ENCODE data around the gene EXOC6B. TPM values are rescaled to one million over a fixed set of nuclear protein-coding genes. Genes with fewer than 3 reads are reported as not detected.

The EXOC6B gene
- total RNA-seq, 4 donors from 2014 or later = 54.0 to 121 (median 78.7) TPM

DNA sequence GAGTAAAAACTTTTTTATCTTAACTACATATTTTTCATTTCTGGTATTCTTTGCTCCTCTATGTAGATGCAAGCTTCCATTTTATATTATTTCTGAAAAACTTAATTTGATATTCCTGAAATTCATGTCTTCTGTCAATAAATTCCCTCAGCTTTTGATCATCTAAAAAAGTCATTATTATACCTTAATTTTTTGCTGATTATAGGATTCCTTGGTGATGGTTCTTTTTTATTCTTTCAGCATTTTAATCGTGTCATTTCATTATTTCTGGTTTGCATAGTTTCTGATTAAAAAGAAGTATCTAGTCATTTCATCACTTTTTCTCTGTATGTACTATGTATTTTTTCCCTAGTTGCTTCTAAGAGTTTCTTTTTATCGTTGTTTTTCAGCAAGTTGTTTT, 436.4 kb downstream of the EXOC6B start:
- Histone ChIP-seq H3K9me3 (peaks cover 4% of the 10 kb centered on the region), H3K27me3 (no peaks in the 10 kb centered on the region), H3K4me3 (no peak overlapping the region), H3K36me3 (no peaks in the 10 kb centered on the region), H3K27ac (no peak overlapping the region), H3K4me1 (no peaks in the 10 kb centered on the region)
- TF ChIP-seq, protein P1, sequence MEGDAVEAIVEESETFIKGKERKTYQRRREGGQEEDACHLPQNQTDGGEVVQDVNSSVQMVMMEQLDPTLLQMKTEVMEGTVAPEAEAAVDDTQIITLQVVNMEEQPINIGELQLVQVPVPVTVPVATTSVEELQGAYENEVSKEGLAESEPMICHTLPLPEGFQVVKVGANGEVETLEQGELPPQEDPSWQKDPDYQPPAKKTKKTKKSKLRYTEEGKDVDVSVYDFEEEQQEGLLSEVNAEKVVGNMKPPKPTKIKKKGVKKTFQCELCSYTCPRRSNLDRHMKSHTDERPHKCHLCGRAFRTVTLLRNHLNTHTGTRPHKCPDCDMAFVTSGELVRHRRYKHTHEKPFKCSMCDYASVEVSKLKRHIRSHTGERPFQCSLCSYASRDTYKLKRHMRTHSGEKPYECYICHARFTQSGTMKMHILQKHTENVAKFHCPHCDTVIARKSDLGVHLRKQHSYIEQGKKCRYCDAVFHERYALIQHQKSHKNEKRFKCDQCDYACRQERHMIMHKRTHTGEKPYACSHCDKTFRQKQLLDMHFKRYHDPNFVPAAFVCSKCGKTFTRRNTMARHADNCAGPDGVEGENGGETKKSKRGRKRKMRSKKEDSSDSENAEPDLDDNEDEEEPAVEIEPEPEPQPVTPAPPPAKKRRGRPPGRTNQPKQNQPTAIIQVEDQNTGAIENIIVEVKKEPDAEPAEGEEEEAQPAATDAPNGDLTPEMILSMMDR (IDR thresholded peaks at IDR 0.05) = no peak
- TF ChIP-seq POLR2A (IDR thresholded peaks at IDR 0.05) = no peak
- TF ChIP-seq EP300 (IDR thresholded peaks at IDR 0.05) = no peak
- TF ChIP-seq POLR2AphosphoS5 (IDR thresholded peaks at IDR 0.05) = no peak
- no peak for DNase-seq (ENCODE audit: low spot score in 2 of 2)
- 94% methylated on average over 2 of the region's 2 CpGs for WGBS

GRCh38 chr2:72388263-72388662, 437.6 kb downstream of the EXOC6B start:
- 84% methylated on average over 1 of the region's 1 CpG for WGBS
- no peaks in the 10 kb centered on the region for H3K36me3 ChIP-seq

GRCh38 chr2:72386288-72386687, 439.5 kb downstream of the EXOC6B start:
- WGBS = 85% methylated on average over 1 of the region's 1 CpG
- Histone ChIP-seq H3K4me1 (no peaks in the 10 kb centered on the region), H3K9me3 (peaks cover 4% of the 10 kb centered on the region), H3K27me3 (no peaks in the 10 kb centered on the region), H3K4me3 (no peak overlapping the region), H3K36me3 (no peaks in the 10 kb centered on the region), H3K27ac (no peak overlapping the region)
- DNase-seq (ENCODE audit: low spot score in 2 of 2) = no peak
- no peak for TF ChIP-seq POLR2AphosphoS5 (IDR thresholded peaks at IDR 0.05)
- TF ChIP-seq POLR2A (IDR thresholded peaks at IDR 0.05) = no peak
- no peak for TF ChIP-seq EP300 (IDR thresholded peaks at IDR 0.05)
- TF ChIP-seq, protein P1 (IDR thresholded peaks at IDR 0.05) = no peak

More at GRCh38 chr2:72388263-72388662, 437.6 kb downstream of the EXOC6B start:
- Histone ChIP-seq H3K4me1 (no peaks in the 10 kb centered on the region), H3K9me3 (peaks cover 4% of the 10 kb centered on the region), H3K27me3 (no peaks in the 10 kb centered on the region), H3K27ac (no peak overlapping the region), H3K4me3 (no peak overlapping the region)
- DNase-seq (ENCODE audit: low spot score in 2 of 2) = no peak
- TF ChIP-seq, protein P1 (IDR thresholded peaks at IDR 0.05) = no peak
- TF ChIP-seq POLR2AphosphoS5 (IDR thresholded peaks at IDR 0.05) (no peak), POLR2A (IDR thresholded peaks at IDR 0.05) (no peak), EP300 (IDR thresholded peaks at IDR 0.05) (no peak)

DNA sequence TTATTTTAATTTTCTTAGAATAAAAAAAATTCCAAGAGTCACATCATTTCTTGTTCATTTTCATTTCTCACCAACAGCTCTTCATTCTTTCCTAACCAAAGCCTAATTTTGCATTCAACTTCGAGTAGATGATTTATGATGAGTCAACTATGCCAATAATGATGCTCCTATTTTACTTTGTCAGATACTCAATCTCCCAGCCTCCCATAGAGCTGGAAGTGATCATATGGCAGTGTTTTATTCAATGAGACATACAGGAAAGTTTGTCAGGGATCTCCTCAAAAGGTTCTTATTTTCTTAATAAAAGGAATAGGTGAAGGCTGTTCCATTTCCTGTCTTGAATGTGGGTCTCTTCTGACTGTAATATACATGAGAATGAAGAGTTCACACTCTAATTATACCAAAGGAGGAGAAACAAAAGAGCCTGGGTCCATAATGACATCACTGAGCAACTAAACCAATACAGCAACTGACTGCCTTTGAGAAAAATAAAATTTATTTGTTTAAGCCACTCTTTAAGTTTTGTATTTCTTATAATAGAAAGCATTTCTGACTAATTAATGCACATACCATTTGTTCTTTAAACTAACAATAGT, 447.0 kb downstream of the EXOC6B start:
- TF ChIP-seq POLR2A (IDR thresholded peaks at IDR 0.05) = no peak
- TF ChIP-seq, protein P1 (IDR thresholded peaks at IDR 0.05) = no peak
- TF ChIP-seq POLR2AphosphoS5 (IDR thresholded peaks at IDR 0.05) = no peak
- no peak for TF ChIP-seq EP300 (IDR thresholded peaks at IDR 0.05)
- WGBS = 50% methylated on average over 1 of the region's 1 CpG
- Histone ChIP-seq H3K4me1 (no peaks in the 10 kb centered on the region), H3K4me3 (no peak overlapping the region), H3K27ac (no peak overlapping the region), H3K27me3 (no peaks in the 10 kb centered on the region), H3K36me3 (peaks cover 33% of the 10 kb centered on the region), H3K9me3 (no peaks in the 10 kb centered on the region)
- no peak for DNase-seq (ENCODE audit: low spot score in 2 of 2)

DNA sequence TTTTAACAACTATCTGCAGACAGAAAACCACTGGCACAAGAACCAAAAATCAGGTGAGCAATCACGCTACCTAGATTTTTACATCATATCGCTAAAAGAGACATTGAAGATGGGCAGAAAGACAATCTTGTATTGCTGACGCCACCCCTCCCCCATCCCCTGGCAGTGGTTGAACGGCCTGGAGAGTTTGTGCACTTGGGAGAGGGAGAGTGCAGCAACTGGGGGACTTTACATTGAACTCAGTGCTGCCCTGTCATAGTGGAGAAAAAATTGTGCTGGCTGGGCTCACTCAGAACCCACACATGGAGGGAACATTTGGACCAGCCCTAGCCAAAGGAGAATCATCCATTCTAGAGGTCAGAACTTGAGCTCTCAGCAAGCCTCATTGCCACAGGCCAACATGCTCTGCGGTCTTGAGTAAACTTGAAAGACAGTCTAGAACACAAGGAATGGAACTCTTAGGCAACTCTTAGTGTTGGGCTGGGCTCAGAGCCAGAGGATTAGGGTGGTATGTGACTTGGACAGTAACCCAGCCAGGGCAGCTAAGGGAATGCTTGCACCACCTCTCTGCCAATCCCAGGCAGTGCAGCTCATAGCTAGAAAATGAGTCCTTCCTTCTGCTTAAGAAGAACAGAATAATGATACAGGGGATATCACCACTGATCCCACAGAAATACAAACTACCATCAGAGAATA, 458.2 kb downstream of the EXOC6B start:
- Histone ChIP-seq H3K9me3 (no peaks in the 10 kb centered on the region), H3K36me3 (no peaks in the 10 kb centered on the region), H3K27ac (no peak overlapping the region), H3K27me3 (no peaks in the 10 kb centered on the region), H3K4me1 (no peaks in the 10 kb centered on the region), H3K4me3 (no peak overlapping the region)
- 73% methylated on average over 5 of the region's 5 CpGs for WGBS
- TF ChIP-seq, protein P1 (IDR thresholded peaks at IDR 0.05) = no peak
- TF ChIP-seq POLR2AphosphoS5 (IDR thresholded peaks at IDR 0.05) = peak in 1 of 3 donors; percentile 23
- DNase-seq (ENCODE audit: low spot score in 2 of 2) = peak; percentile 62 to 81

All from suprapubic skin (tissue), 4 donors.